GM12878 (cell line): Measurements from ENCODE around the gene CLASP1. TPM values are rescaled to one million over a fixed set of nuclear protein-coding genes. Genes with fewer than 3 reads are reported as not detected.

ENCODE experiments used
- ATAC-seq: fragments of 200-7000 bp; cut with Tn5 transposase; 3 replicates; pipeline ENCODE4 v1.9.1; 2020; ENCODE audit warnings: mild to moderate bottlenecking, moderate library complexity
- BruUV-seq: library from RNA; stranded (reverse); fragments of 400-500 nt; replicated peaks from 2 replicates; lab custom pipeline; 2021; lab: Mats Ljungman, UMichigan
- CTCF ChIA-PET: fragments of 300-600 bp; sonication (Branson Sonifier 250); formaldehyde crosslinking; extraction: SDS; loops from one replicate; lab custom pipeline; 2021; ENCODE audit warnings: inconsistent platforms; lab: Yijun Ruan, JAX
- POLR2A ChIA-PET: fragments of 350-600 bp; formaldehyde crosslinking; extraction: SDS; loops from one replicate; lab custom pipeline; 2021; ENCODE audit warnings: inconsistent platforms; lab: Charles Lee
- RAD21 ChIA-PET: fragments of 300-600 bp; sonication (Branson Sonifier 250); formaldehyde crosslinking; loops from one replicate; lab custom pipeline; 2023; ENCODE audit warnings: antibody characterized with exemption; ENCODE audit not compliant: unreplicated experiment; lab: Charles Lee
- SMC1A ChIA-PET: fragments of 300-600 bp; sonication (Branson Sonifier 250); formaldehyde crosslinking; loops from one replicate; lab custom pipeline; 2023; ENCODE audit not compliant: unreplicated experiment, uncharacterized antibody; lab: Charles Lee
- DNase-seq: peaks from one replicate; pipeline ENCODE4 v3.0.0-alpha.2; 2011; ENCODE audit warnings: low read depth, low spot score
- FAIRE-seq: peaks from 3 replicates; lab custom pipeline; 2011; peaks lifted over from hg19 to GRCh38; lab: Jason Lieb, UNC
- H2AFZ ChIP-seq: 2 replicates; pipeline ENCODE4 v1.6.0; 2011; ENCODE audit warnings: low read depth, low read length, control low read depth; ENCODE audit not compliant: control insufficient read depth
- H3K27ac ChIP-seq: 2 replicates; pipeline ENCODE4 v1.5.1; 2011; ENCODE audit warnings: control low read depth; ENCODE audit not compliant: control insufficient read depth, insufficient read depth
- H3K27me3 ChIP-seq, 2 experiments: replicated peaks in 1 of 2; 2 replicates each; pipeline versions ENCODE4 v1.6.0 to v1.6.1; 2011; ENCODE audit warnings: low read length in 1 of 2; ENCODE audit not compliant: control insufficient read depth in 2 of 2, insufficient read depth in 2 of 2
- H3K36me3 ChIP-seq, 2 experiments: 2 replicates each; pipeline ENCODE4 v1.5.1; 2011; ENCODE audit warnings: low read length in 1 of 2; ENCODE audit not compliant: control insufficient read depth in 2 of 2, insufficient read depth in 2 of 2
- H3K4me1 ChIP-seq: 2 replicates; pipeline ENCODE4 v1.6.1; 2011; ENCODE audit warnings: mild to moderate bottlenecking, low read length, moderate library complexity, mixed read lengths; ENCODE audit not compliant: control insufficient read depth, insufficient read depth
- H3K4me2 ChIP-seq: 2 replicates; pipeline ENCODE4 v1.6.0; 2011; ENCODE audit warnings: control low read depth; ENCODE audit not compliant: control insufficient read depth, insufficient read depth
- H3K4me3 ChIP-seq: fragments of 200-600 bp; sonication (generic); 2 replicates; pipeline ENCODE4 v1.5.1; 2016
- H3K79me2 ChIP-seq: 2 replicates; pipeline ENCODE4 v1.6.0; 2011; ENCODE audit warnings: low read length; ENCODE audit not compliant: control insufficient read depth, insufficient read depth
- H3K9ac ChIP-seq: 2 replicates; pipeline ENCODE4 v1.8.0; 2011; ENCODE audit warnings: low read length, control low read depth, mixed read lengths; ENCODE audit not compliant: control insufficient read depth, insufficient read depth
- H3K9me3 ChIP-seq: replicated peaks from 3 replicates; pipeline ENCODE4 v1.5.1; 2011; ENCODE audit warnings: mild to moderate bottlenecking, low read length; ENCODE audit not compliant: control insufficient read depth, insufficient read depth
- H4K20me1 ChIP-seq: 2 replicates; pipeline ENCODE4 v1.6.0; 2011; ENCODE audit not compliant: control insufficient read depth, insufficient read depth
- EZH2 ChIP-seq: IDR thresholded peaks from 2 replicates; pipeline ENCODE4 v1.6.1; 2012; ENCODE audit warnings: low read depth, mild to moderate bottlenecking, control low read depth, inconsistent platforms, low read length, borderline replicate concordance; ENCODE audit not compliant: control insufficient read depth
- MXI1 ChIP-seq: fragments of 150-350 bp; IDR thresholded peaks from 2 replicates; pipeline ENCODE4 v1.6.1; 2011; ENCODE audit warnings: low read depth, mild to moderate bottlenecking, inconsistent platforms, low read length, improper control_type of control experiment
- WGBS: methylation state at CpG from one replicate; pipeline ENCODE4 v1.1.6; 2016; ENCODE audit warnings: low lambda C conversion rate; ENCODE audit not compliant: insufficient replicate concordance, insufficient coverage; ENCODE audit errors: missing lambda C conversion rate; 5-methylcytosine and 5-hydroxymethylcytosine counted together
- in situ Hi-C: fragments of 300-500 bp; cut with MboI; formaldehyde crosslinking; loops from 9 replicates; pipeline ENCODE4 v1.14.3; 2018; ENCODE audit warnings: mixed read lengths
- intact Hi-C: fragments of 100-400 bp; cut with micrococcal nuclease; formaldehyde crosslinking; loops from one replicate; pipeline ENCODE4 v1.14.2; 2022; ENCODE audit not compliant: unreplicated experiment
- polyA plus RNA-seq, 11 experiments: library from polyadenylated mRNA; depleted of rRNA in 4 of 11; unstranded in 6 of 11; stranded (reverse) in 5 of 11; fragments of >200 nt; fragmentation: Nextera tagmentation in 4 of 11; fragmentation: Illumina TruSeq in 1 of 11; extraction: Ambion mirVana in 4 of 11; extraction: Trizol in 1 of 11; gene quantifications; 1 replicate in 1 of 11; 2 replicates in 10 of 11; pipeline versions ENCODE4 v1.2.1 to v1.2.3, GENCODE V29; 2011 to 2016; ENCODE audit warnings: inconsistent platforms in 2 of 11, missing spikeins in 2 of 11, low read depth in 1 of 11
- total RNA-seq, 4 experiments: library from RNA; depleted of rRNA in 3 of 4; stranded (reverse); fragments of >200 nt in 3 of 4; fragmentation: Illumina TruSeq in 1 of 4; extraction: Trizol in 1 of 4; gene quantifications; 2 replicates each; pipeline versions ENCODE4 v1.2.1 to v1.2.3, GENCODE V29; 2013 to 2021
- TF ChIP-seq, protein P1 (sequence below): fragments of 450-650 bp; IDR thresholded peaks from 2 replicates; pipeline ENCODE4 v1.6.1; 2016; ENCODE audit warnings: mild to moderate bottlenecking

Gene CLASP1
- total and polyA plus RNA-seq, 10 of the 15 experiments (the other 5 are each of a cell fraction or from before 2014, with no cell fraction given), result 1.4 to 62.4 (median 32.9) TPM

DNA sequence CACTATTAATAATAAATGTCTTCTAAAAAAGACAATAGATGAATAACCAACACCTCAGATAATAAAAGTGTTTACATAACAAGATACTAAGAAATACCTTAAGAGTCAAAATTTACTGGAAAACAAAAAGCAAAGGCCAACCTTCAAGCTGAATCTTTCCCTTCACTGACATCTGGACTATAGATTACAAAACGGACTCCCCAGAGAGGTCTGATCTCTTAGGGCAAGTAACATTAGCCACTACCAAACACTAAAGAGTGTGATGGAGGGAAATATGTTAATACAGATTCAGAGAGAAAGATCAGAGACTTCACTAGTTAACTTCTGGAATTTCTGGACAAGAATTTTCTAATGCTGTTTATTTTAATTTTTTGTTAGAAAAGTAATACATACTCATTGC, 13.9 kb downstream of the CLASP1 start (continued):
- TF ChIP-seq MXI1, result no peak

DNA sequence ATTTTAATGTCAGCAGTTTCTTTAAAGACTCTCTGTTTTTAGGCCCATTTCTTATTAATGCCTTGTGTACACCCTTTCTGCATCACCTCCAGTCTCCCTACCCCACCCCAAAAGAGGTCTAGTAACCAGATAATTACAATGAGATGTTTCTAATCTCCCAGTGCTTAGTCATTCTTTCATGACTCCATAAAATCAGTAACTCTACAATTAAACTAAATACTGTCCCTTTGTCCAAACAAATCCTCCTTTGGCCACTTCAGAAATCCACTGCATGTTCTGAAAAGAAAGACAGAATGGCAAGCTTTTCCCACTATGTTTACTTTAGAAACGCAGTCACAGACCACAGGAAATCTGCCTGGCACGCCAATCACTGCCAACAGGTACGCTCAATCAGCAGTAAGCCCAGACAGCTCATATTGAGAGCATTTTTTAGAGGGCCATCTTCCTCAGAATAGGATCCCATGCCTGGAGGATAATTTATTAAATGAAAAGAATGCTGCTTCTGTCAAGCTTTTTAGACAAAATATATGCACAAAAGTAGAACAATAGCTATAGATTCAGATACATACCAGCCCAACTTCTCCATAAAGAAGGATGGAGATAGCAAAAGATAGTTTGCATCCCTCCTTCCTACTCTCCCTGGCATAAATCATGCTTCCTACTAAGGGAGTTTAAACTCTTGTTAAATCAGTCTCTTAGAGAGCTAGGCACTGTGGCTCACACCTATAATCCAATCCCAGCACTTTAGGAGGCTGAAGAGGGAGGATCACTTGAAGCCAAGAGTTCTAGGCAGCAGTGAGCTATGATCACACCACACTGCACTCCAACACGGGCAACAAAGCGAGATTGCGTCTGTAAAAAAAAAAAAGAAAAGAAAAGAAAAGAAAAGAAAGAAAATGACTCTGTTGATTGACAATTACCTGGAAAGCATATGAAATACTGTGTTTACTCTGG, 14.6 kb downstream of the CLASP1 start:
- Histone ChIP-seq H3K4me2 (peak overlapping the region; percentile 33; the same call in 1 of the 2 replicates), H3K4me3 (no peak overlapping the region), H3K4me1 (no peaks in the 10 kb centered on the region; the same call in 1 of the 2 replicates), H3K27me3 (no peaks in the 10 kb centered on the region), H4K20me1 (no peaks in the 10 kb centered on the region), H3K36me3 (peaks cover 0 to 6% of the 10 kb centered on the region in 2 experiments; a peak in 2 of 4 replicates), H2AFZ (no peak overlapping the region), H3K27ac (0 out of 2 replicates have a peak overlapping the region, but pooled peaks have one; percentile 25), H3K9ac (no peak overlapping the region), H3K9me3 (peaks cover 7% of the 10 kb centered on the region)
- DNase-seq (no peak), FAIRE-seq (no peak), ATAC-seq (peak; percentile 73)
- in situ Hi-C loops (no loop called here), intact Hi-C loops (no loop called here)
- ChIA-PET SMC1A (interaction anchor here (0.6 to 1.6 kb wide), 3 partner anchors 8 to 16 kb away, joined by 3 to 4 read pairs (median 4); no protein-coding TSS in a partner anchor), RAD21 (interaction anchor here (1.3 kb wide), 1 partner anchor 14 kb away, joined by 7 read pairs; no protein-coding TSS in a partner anchor), CTCF (interaction anchor here (0.7 to 1.8 kb wide), 3 partner anchors 13 to 103 kb away, joined by 3 to 4 read pairs (median 3); no protein-coding TSS in a partner anchor), POLR2A (interaction anchor here (1.5 to 1.8 kb wide), 2 partner anchors 14 to 16 kb away, joined by 3 to 5 read pairs; no protein-coding TSS in a partner anchor)
- BruUV-seq, result TSS peak; percentile 39
- 73% methylated on average over 6 of the region's 6 CpGs for WGBS
- no peak for TF ChIP-seq EZH2
- TF ChIP-seq, protein P1, sequence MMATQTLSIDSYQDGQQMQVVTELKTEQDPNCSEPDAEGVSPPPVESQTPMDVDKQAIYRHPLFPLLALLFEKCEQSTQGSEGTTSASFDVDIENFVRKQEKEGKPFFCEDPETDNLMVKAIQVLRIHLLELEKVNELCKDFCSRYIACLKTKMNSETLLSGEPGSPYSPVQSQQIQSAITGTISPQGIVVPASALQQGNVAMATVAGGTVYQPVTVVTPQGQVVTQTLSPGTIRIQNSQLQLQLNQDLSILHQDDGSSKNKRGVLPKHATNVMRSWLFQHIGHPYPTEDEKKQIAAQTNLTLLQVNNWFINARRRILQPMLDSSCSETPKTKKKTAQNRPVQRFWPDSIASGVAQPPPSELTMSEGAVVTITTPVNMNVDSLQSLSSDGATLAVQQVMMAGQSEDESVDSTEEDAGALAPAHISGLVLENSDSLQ, result peak; percentile 70
- TF ChIP-seq, all 136 proteins: peak for 1
- H3K79me2 ChIP-seq, result peaks cover 70% of the 10 kb centered on the region
